HL-60/S4 treated with retinoic acid at 250 ng/mL for 4 days and 3 days (cell line): ENCODE data around the gene SLC25A26.

Experiments used
- in situ Hi-C: fragments of 300-500 bp; cut with MboI; formaldehyde crosslinking; loops from 2 replicates; pipeline ENCODE4 v1.7.0; 2022; ENCODE audit warnings: low sequenced_read_pairs

Gene SLC25A26

GRCh38 chr3:66425032-66425431 lies 204.2 kb downstream of the SLC25A26 start:
- in situ Hi-C loops = no loop called here

GRCh38 chr3:66425576-66426114 lies 204.8 kb downstream of the SLC25A26 start:
- in situ Hi-C loops = no loop called here

- in situ Hi-C loops = no loop called here
These were observed 205.3 kb downstream of the SLC25A26 start for GRCh38 chr3:66426135-66426534.

GRCh38 chr3:66427352-66427751 lies 206.6 kb downstream of the SLC25A26 start:
- in situ Hi-C loops = no loop called here

- in situ Hi-C loops = no loop called here
These were observed 207.2 kb downstream of the SLC25A26 start for GRCh38 chr3:66427951-66428474.
